Activated CD4-positive, alpha-beta T cell treated with anti-CD3 and anti-CD28 coated beads for 1 hour (primary cell): ENCODE results near the gene TCHP.
"Not testable (repeated sequence)": the region's sequence is repeated elsewhere in the genome, so short reads cannot be mapped to it uniquely, and the experiment has no call there.

ENCODE experiments used
- DNase-seq: peaks from one replicate; pipeline ENCODE4 v3.0.0-alpha.2; 2020

Gene TCHP

DNA sequence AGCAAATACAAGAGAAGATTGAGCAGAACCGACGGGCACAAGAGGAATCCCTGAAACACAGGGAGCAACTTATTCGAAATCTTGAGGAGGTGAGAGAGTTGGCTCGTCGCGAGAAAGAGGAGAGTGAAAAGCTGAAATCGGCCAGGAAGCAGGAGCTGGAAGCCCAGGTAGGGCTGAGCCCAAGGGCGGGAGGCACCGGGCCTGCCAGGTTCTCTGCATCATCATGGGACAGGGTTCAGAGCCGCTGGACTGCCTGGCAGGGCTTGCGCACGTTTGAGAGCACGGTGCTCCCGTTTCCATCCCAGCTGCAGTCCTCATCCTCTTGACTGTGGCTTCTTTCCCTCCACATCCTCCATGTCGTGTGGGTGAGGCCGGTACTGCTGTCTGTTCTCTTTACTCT, 14.4 kb downstream of the TCHP start:
- no peak for DNase-seq

DNA sequence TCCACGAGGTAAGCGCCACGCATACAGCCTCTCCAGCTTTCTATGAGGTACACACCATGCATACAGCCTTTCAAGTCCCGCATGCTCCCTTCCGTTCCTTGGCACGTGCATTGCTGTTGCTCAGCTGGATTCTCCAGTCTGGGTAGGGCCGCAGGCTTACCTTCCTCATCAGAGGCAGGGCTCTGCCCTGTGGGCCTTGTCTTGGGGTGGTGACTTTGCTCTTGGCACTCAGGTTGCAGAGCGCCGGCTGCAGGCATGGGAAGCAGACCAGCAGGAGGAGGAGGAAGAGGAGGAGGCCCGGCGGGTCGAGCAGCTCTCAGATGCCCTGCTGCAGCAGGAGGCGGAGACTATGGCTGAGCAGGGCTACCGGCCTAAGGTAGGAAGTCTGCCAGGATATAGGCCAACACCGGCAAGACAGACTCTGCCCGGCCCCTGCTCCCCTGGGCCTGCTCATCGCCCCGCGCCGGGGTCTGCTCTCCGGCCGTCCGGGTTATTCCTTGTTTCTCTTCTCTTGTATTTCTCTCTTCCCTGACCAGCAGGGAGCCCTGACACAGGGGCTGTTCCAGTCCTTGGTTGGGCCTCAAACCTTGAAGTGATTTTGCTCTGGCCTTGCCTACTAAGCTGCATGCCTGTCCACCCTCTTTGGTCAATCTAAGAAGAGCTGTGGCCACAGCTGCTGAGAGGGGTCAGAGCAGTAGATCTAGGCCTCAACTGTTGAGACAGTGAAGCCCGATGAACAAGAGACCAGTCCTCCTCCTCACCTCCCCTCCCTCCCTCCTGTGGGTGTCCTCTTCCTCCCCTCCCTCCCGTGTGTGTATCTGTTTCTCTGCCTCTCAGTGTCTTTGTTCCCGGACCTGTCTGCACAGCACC, 15.3 kb downstream of the TCHP start:
- DNase-seq, result no peak

DNA sequence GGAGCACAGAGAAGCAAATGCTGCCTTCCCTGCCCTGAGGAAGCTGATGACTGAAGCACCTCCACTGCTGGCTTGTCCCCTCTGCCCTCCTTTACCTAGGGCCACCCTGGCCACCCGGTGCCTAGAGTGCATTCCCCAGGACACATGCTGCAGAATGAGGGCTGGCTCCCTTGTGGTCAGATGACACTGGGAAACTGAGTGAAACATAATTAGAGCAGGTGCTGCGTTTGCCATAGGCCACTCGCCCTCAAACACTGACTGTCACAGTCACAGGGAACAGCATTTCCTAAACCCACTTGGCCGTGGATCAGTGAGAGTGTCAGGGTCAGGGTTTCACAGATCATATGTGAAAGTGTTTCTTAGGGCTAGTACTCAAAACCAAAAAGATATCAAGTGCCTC, 16.0 kb downstream of the TCHP start:
- DNase-seq, result no peak

DNA sequence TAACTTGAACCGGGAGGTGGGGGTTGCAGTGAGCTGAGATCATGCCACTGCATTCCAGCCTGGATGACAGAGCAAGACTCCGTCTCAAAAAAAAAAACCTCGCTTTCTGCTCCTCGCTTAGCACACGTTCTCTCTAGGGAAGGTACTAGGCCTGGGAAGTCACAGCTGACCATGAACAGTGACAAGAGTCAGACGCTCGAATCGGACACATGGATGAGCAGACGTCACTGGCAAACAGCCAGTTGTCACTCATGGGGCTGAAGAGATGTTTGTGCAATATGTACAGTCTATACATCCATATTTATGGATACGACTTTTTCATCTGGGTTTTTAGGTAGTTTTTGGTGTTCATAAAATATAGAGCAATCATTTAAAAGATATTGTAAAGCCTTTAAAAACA, 19.4 kb downstream of the TCHP start:
- DNase-seq, result no peak

- no peak for DNase-seq
Observed at GRCh38 chr12:109920261-109920780, 20.2 kb downstream of the TCHP start.

- no peak for DNase-seq
Observed at GRCh38 chr12:109921982-109922381, 21.9 kb downstream of the TCHP start.

GRCh38 chr12:109923038-109923437, 23.0 kb downstream of the TCHP start:
- no peak for DNase-seq

DNA sequence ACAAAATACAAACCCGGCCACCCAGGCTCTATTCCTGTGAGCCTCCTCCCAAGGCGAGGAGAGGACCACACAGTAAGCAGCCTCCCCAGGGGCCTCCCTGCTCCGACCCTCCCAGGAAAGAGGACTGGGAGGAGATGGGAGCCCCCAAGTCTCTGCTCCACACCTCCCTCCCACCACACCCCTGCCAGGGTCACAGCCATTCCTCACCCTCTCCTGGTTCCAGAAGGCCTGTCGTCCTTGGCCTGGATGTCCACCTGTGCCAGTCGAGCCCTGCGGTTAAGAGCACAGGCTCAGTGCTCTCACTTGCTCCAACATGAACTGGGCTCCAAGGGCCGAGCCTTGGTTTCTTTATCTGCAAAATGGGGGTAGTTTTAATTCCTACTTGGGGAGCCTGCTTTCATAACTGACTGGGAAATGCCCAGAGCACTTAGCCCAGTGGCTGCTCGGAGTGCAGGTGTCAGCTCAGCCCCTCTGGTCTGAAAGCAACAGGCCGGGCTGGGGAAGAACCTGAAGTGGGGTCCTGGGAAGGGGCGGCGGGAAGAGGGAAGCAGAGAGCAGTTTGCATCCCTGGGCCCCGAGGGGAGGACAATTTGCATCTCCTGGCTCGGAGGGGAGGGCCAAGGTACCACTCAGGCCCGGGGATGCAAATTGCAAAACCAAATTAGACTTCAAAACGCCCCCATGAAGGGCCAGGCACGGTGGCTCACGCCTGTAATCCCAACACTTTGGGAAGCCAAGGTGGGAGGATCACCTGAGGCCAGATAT, 23.6 kb downstream of the TCHP start:
- DNase-seq, result no peak

- DNase-seq, result no peak
Observed at GRCh38 chr12:109925185-109925840, 25.2 kb downstream of the TCHP start.

DNA sequence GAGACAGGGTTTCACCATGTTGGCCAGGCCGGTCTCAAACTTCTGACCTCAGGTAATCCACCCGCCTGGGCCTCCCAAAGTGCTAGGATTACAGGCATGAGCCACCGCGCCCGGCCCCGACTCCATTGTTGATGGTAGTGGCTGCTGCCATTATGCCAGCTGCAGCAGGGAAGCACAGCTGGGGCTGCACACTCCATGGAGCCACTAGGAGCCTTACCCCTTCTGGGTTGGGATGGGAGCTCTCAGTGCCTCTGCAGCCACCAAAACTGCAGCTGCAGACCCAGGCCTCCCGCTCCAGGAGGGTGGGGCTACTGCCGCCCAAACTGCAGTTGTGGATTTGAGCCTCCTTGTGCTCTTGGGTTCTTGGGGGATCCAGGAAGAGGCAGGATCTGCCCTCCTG, 25.9 kb downstream of the TCHP start:
- no peak for DNase-seq

DNA sequence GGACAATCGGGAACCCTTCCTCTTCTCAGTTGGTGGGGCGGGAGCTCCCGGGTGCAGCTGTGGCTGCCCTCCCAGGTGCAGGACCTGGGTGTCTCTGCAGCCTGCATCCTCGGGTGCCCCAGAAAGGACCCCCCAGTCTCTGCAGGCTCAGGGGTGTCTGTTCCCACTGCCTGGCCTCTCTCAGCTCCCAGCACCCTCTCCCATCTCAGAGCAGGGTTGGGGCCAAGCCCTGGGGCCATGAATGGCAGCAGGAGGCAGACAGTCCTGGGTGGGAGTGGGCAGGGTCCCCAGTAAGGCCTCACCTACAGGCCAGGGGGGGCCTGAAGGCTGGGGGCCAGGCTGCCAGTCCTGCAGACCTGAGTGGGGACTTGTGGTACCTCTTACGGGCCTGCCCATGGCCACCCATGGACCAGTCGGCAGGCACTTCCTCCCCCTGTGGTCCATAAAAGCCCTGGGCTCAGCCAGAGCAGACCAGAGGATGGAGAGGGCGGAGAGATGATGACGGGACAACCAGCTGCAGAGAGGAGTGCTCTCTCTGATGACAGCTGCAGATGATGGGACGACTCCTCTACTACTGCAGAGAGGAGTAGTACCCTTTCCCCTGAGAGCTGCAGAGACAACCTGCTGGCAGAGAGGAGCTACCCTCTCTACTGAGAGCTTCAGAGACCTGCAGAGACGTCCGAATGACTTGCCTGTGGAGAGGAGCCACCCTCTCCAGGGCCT, 26.6 kb downstream of the TCHP start:
- no peak for DNase-seq

DNA sequence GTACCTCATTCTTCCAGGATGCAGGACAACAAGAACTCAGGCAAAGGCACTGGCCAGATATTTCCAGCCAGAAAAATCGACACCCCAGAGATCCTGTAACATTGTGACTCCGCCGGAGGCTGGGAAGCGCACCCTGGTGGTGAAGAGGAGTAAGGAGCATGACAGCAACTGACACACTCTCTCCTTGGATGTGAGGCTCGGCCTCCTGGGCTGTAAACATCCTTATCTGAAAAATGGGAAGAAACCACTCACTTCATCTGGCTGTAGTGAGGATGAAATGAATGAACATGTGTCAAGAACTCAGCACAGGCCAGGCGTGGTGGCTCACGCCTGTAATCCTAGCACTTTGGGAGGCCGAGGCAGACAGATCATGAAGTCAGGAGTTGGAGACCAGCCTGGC, 27.5 kb downstream of the TCHP start:
- DNase-seq, result no peak

DNA sequence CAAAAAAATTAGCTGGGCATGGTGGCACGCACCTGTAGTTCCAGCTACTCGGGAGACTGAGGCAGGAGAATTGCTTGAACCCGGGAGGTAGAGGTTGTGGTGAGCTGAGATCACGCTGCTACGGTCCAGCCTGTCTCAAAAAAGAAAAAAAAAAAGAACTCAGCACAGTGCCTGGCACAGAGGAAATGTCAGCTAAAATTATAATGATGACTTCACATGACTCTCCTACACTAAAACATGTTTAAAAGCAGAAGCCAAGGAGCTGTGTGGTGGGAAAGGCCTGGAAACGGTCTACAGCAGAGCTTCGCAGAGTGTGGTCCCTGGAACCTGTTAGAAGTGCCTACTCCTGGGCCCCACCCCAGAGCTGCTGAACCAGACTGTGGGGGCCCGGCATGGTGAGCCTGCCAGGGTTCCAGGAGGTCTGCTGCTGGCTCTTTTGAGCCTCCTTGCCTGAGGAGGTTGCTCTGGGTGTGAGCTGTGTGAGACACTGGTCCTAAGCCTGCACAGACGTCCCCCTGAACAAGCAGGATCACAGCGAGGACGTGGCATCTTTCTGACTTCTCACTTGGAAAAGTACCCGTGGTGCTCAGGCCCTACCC, 28.1 kb downstream of the TCHP start:
- no peak for DNase-seq

GRCh38 chr12:109929326-109929725, 29.3 kb downstream of the TCHP start:
- DNase-seq, result not testable (repeated sequence)

DNA sequence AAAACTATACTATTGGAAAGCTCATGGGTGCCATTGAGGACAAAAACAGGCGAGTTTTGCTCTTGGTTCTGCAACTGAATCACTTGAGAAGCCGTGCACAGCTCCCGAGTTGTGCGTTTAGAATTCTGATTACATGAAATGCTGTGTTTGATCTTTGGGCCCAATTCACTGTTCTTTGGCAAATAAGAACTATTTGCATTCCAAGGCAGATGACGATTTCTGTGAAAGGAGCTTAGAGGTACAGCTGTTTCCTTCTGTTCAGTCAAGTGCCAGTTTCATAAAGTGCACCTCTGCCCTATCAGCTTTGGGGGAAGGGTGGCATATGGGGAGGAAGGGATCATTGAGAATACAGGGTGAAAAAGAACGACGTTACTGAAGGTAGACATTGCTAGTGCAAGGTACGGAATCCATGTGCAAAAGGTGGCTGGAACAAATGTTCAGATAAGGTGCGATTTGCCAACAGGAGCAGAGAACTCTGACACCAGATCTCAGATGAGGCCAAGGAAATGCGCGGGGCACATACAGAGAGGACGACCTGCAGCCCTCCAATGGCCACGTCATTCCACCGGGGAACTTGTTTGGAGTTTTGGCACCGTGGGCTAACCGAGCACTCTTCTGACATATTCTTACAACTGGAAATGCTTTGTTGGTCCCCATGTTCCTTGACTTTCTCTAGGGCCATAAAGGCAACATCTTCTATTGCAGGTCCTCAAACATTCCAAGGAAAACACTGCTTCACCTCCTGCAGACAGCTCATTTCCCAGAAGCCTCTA, 30.1 kb downstream of the TCHP start:
- no peak for DNase-seq

GRCh38 chr12:109931143-109931542, 31.1 kb downstream of the TCHP start:
- no peak for DNase-seq

GRCh38 chr12:109932878-109933503, 32.9 kb downstream of the TCHP start:
- DNase-seq, result no peak

- no peak for DNase-seq
Observed at GRCh38 chr12:109934026-109934425, 34.0 kb downstream of the TCHP start.

DNA sequence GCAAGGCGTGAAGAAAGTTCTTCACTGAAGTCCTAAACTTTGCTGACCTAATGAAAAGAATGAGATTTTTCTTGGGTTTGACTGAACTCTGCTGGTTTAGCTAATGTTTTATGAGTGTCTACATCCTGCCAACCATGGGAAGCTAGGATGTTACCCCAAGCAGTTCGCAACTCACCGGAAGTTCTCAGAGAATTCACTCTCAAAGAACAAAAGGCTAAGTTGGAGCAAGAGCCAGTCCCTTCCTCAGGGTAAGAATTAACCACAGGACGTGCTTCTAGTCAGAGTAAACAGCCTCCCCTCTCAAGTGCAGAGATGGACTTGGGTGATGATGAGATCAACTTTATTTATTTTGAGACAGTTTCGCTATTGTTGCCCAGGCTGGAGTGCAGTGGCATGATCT, 37.3 kb downstream of the TCHP start:
- no peak for DNase-seq

DNA sequence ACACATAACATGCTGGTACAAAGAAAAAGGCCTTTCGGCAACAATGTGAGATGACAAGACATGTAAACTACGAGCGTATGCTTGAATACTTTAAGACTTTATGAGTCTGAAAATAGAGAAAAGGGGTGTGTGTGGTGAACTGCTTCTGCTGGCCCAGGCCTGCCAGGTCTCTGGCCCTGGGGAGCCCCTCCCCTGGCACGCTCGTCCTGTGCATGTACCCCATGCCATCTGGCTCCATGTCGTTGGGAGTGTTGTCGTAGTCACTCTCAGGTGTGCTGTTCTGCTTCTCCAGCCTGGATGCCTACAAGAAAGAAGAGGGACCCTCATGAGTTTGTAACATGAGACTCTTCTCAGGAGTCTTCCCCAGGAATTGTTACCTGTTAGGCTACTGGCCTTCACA, 38.9 kb downstream of the TCHP start:
- DNase-seq, result no peak

DNA sequence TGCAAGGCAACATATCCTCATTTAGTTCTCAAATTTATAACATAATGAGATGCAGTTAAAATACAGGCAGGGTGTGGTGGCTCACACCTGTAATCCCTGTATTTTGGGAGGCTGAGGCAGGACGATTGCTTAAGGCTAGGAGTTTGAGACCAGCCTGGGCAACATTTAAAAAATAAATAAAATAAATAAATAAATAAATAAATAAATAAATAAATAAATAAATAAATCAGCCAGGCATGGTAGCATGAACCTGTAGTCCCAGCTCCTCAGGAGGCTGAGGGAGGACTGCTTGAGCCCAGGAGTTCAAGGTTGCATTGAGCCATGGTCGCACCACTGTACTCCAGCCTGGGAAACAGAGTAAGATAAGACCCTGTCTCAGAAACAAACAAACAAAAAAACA, 39.4 kb downstream of the TCHP start:
- no peak for DNase-seq
